NOMO-1 (cell line): ENCODE measurements around the gene CABP7.

Source experiments
- DNase-seq, 2 experiments: peaks; one replicate each; lab custom pipeline; 2025; ENCODE audit not compliant: unreplicated experiment in 2 of 2; lab: John Stamatoyannopoulos, UW

CABP7 gene

DNA sequence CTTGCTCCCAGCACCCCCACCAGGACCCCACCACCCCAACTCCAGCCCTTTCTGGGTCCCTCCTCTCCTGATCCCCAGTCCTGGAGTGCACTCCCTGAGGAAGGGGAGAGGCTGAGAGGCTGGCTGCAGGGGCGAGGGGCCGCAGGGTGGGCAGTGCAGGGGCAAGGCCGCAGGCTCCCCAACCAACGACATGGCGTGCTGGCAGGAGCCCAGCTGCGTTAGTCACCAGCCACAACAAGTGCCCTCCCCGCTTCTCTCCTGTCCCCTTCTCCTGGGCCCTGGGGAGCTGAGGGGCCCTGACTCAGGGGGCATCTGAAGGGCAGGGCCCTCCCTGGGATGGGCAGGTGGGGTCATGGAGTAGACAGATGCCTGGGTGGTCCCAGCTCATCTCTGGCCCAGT, 2.3 kb downstream of the CABP7 start:
- no peak for DNase-seq

- no peak for DNase-seq
Observed at GRCh38 chr22:29722587-29722986, 2.8 kb downstream of the CABP7 start.

GRCh38 chr22:29723766-29724165, 4.0 kb downstream of the CABP7 start:
- DNase-seq: no peak

- DNase-seq: no peak
Observed at GRCh38 chr22:29724843-29725242, 5.0 kb downstream of the CABP7 start.

- DNase-seq: no peak
Observed at GRCh38 chr22:29726106-29726505, 6.3 kb downstream of the CABP7 start.

- no peak for DNase-seq
Observed at GRCh38 chr22:29726512-29727130, 6.8 kb downstream of the CABP7 start.

DNA sequence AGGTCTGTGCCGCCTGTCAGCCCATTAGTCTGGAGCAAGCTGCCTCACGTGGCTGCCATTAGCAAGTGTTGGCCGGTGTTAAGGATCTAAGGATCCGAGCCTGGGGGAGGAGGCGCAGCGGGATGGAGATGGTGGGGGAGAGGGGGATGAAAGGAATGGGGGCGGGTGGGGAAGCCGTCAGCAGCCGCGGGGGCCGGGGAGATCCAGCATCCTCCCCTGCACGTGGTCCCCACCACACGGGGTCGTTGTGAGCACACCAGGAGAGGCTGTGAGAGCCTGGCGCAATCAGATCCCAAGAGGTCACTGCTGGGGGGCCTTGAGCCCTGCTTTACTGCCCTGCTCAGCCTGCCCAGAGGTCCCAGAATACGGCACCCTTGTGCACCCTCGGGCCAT, 7.3 kb downstream of the CABP7 start:
- peak in 1 of 2 experiments; percentile 4 for DNase-seq

GRCh38 chr22:29729161-29729560, 9.4 kb downstream of the CABP7 start:
- no peak for DNase-seq

DNA sequence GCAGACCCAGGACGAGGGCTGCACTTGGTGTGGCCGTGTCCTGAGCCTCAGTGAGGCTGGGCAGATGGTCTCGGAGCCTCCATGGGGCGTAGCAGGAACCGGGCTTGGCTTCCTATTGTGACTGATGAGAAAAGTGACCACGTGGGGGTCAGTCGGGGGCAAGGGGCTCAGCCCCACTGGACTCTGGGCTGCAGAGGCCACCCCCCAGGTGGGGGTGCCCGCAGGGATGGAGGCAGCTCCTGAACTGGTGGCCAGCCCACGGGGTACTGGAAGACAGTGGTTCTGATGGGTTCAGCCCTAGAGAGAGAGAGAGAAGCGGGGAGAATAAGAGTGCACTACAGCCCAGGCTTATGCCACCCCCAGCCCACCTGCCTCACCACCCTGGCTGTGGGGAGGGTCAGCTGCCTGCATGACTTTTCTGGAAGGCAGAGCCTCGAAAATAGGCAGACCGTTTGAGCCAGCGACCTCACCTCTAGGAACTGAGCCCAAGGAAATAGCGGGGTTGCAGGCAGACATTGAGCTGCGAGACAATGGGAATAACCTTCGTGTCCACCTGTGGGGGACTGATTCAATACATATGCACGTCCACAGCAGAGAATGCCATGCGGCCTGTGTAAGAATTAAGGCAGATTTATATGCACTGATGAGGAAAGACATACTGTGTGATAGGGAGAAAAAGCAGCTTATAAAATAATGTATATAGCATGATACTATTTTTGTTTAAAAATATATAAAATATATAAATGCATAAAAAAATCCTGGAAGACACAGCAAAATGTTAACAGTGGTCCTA, 11.5 kb downstream of the CABP7 start:
- DNase-seq: no peak

- no peak for DNase-seq
Observed at GRCh38 chr22:29732883-29733282, 13.1 kb downstream of the CABP7 start.

DNA sequence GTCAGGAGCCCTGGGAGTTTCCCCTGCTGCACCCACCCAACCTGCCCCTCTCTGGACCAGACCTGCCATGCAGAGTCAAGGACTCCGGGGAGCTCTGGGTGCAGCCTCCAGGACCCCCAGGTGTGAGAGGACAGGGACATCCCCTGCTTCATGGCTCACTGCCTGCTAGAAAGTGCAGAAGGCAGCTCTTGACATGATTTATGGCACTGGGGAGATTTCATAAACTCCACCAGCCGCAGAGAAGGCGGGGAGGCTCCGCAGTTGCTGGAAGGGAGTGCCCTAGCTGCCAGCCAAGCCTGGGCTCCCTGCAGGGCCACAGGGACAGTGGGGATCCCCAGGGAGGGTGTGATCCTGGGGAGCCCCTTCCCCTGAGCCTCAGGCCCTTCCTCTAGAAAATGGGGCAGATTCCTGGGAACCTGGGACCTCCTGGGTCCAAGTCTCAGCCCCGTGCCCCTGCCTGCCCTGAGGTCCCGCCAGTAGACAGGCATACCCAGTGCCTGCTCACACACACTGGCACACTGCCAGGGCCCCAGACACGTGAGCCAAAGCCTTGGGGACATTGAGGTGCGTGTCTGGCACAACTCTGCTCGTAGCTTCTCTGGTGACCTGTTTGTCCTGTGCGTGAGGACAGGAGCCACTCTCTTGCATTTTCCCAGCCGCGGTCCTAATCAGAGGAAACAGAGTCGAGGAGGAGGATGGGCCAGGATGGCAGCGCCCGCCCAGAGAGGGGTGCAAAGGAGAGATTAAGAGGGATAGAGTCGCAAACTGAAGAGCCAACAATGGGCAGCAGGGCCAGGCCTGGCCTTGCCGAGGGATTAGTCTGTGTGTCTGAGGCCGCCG, 13.8 kb downstream of the CABP7 start:
- peak; percentile 79 to 85 for DNase-seq

- DNase-seq: no peak
Observed at GRCh38 chr22:29734406-29734805, 14.6 kb downstream of the CABP7 start.

DNA sequence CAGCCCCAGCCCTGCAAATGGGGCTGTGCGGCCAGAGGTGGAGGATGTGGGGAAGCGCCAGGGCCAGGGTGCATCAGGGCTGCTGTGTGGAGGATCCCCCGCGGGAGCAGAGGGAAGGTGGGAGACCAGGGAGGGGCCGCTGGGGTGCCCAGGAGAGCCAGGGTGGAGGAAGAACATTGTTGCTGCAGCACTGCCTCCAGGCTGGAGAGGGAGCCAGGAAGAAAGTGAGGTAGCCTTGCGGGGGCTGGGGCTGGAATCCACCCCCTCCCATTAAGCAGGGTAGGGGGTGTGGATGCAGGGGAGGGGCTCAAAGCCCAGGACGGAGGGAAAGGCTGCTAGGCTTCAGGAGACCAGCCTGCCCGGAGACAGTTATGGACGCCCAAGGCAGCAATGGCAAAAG, 15.0 kb downstream of the CABP7 start:
- no peak for DNase-seq

DNA sequence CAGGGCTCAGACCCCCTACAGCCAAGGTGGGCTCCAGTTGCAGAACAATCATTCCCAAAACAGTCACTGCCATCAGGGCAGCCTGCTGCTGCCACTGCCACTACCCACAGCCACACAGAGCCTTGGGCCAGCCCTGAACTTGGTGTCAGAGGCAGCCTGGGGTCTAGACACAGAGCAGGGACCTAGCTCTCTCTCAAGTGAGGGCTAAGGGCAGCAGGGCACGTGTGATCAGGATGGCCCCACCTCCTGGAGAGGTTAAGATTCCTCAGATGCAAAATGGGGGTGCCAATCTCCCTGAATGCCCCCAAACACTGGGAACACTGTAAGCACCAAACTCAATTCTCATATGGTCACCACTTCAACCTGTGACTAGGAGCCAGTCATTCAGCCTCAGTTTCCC, 15.6 kb downstream of the CABP7 start:
- DNase-seq: no peak

GRCh38 chr22:29737251-29738117, 17.7 kb downstream of the CABP7 start:
- no peak for DNase-seq

DNA sequence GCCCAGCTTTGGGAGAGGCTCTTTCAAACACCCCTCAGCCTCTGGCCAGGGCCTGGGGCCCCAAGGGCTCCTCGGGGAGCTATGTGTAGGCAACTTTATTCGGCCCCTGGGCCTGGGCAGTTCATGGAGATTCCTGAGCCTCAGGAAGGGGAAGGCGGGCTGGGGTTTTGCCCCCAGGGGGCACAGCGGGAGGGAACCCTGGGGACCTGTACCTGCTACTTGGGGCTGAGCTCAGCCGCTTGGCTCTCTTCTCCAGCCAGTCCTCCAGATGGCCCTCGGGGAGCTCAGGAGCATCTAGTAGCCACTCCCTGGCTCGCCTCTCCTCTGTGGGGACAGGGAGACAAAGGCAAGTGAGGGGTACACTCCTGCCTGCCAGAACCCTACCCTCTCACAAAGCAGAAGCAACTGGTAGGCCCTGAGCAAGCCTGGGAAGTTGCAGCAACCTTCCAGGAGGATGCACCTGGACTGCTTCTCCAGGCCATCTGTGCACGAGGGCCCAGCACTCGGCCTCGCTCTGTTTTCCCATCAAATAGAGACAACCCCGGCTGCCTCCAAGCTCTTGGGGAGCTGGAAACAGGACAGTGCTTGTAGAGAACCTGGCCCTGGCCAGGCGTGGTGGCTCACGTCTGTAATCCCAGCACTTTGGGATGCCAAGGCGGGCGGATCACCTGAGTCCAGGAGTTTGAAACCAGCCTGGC, 18.5 kb downstream of the CABP7 start:
- no peak for DNase-seq

DNA sequence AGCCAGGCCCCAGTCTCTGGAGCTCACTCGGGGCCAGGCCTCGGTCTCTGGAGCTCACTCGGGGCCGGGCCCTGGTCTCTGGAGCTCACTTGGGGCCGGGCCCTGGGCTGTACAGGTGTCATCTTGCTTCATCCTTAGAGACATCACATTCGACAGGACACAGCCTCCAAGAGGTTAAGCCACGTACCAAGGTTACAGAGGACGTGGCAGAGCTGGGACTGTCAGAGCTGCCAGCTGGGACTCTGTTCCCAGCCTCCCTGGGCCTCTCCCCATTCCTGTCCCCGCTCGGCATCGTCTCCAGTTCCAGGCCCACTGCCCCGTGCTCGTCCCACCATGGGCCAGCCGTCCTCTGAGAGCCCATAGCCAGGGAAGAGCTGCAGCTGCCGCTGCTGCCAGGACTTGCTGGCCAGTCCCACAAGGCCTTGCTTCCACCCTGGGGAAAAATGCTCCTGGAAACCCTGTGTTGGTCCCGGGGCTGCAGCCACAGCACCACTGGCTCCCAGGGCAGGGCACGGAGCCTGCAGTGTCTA, 19.6 kb downstream of the CABP7 start:
- DNase-seq: no peak

DNA sequence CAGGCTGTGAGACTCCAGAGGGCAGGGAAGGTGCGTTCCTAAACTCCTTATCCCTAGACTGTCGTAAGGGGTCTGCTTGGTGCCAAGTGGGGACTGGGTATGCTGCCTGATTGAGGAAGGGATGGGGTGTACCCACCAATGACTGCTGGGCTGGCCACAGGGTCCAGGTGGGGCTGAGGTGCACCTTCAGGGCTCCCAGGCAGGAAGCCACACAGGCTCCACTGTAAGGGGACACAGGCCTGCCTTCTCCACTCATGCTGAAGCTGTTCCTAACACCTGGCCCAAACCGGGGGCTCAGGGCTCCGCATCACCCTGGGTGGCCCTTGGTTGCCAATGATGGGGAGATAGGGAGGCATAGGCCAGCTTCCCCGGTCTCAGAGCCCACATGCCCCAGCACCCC, 20.4 kb downstream of the CABP7 start:
- no peak for DNase-seq

- no peak for DNase-seq
Observed at GRCh38 chr22:29741926-29742325, 22.1 kb downstream of the CABP7 start.

DNA sequence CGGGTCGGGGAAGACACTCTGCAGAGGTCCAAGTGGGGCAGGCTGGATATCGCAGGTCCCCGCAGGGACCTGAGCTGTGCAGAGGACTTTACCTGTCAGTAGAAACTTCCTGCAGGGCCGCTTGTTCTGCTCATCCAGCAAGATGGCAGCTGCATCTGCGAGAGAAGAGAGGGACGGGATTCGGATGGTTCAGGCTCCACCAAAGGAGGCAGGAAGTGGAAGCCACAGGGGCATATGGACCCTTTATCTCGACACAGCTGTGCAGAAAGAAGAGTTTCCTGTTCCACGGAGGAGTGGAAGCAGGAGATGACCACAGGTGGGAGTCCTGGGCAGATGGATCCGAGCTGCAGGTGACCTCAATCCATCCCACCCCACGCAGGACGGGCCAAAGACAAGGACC, 22.5 kb downstream of the CABP7 start:
- DNase-seq: no peak
